Cardiac fibroblast (primary cell): ENCODE data around the gene GNB2.

ENCODE experiments used
- DNase-seq, 2 donors: peaks; one replicate each; pipeline versions ENCODE4 v3.0.0 to v3.0.0-alpha.2; 2010; ENCODE audit warnings: low read depth in 2 of 2
- H3K4me3 ChIP-seq, 2 donors: replicated peaks in 1 of 2; 1 replicate in 1 of 2; 2 replicates in 1 of 2; pipeline ENCODE4 v1.5.1; 2011; ENCODE audit warnings: low read depth in 2 of 2, low read length in 2 of 2, mild to moderate bottlenecking in 2 of 2, moderate library complexity in 1 of 2
- CTCF ChIP-seq: IDR thresholded peaks from one replicate; pipeline ENCODE4 v1.5.1; 2011; ENCODE audit warnings: low read depth, mild to moderate bottlenecking, low read length, inconsistent platforms

The GNB2 gene

GRCh38 chr7:100630066-100630465 lies 43.5 kb upstream of the GNB2 start:
- no peak for DNase-seq
- H3K4me3 ChIP-seq: no peak overlapping the region
- TF ChIP-seq CTCF: no peak

- DNase-seq: peak; percentile 23 to 27
- H3K4me3 ChIP-seq: peak overlapping the region; percentile 33 to 45
- TF ChIP-seq CTCF: peak; percentile 35
These were observed 40.4 kb upstream of the GNB2 start for GRCh38 chr7:100632951-100633717.

- TF ChIP-seq CTCF: no peak
- DNase-seq: no peak
- no peak overlapping the region for H3K4me3 ChIP-seq
These were observed 33.5 kb upstream of the GNB2 start for GRCh38 chr7:100639995-100640516.

GRCh38 chr7:100640517-100641440 lies 32.8 kb upstream of the GNB2 start:
- TF ChIP-seq CTCF: no peak
- DNase-seq: no peak

GRCh38 chr7:100641463-100641859 lies 32.1 kb upstream of the GNB2 start, which contains the start of gene TFR2:
TFR2 (minus strand) TSS chr7:100641552; CDS start chr7:100641509, 43 bp downstream.
- H3K4me3 ChIP-seq: no peak within 1 kb of the TSS
- no peak for DNase-seq
- TF ChIP-seq CTCF: no peak

More at GRCh38 chr7:100640517-100641440, 32.8 kb upstream of the GNB2 start:
- H3K4me3 ChIP-seq: no peak overlapping the region

- H3K4me3 ChIP-seq: no peak overlapping the region
- TF ChIP-seq CTCF: no peak
- DNase-seq: no peak
These were observed 31.5 kb upstream of the GNB2 start for GRCh38 chr7:100641860-100642533.
